T47D (cell line): Measurements from ENCODE around the gene OTX1.

Source experiments
- DNase-seq, 2 experiments: peaks; one replicate each; pipeline versions ENCODE4 v3.0.0 to v3.0.0-alpha.2; 2011 to 2012; ENCODE audit warnings: low read depth in 1 of 2, low spot score in 1 of 2
- JUND ChIP-seq: IDR thresholded peaks from 2 replicates; pipeline ENCODE4 v1.6.1; 2012; ENCODE audit warnings: low read depth
- in situ Hi-C: cut with HindIII; loops from 2 replicates; pipeline ENCODE4 v1.10.0; 2016; ENCODE audit warnings: low sequenced_read_pairs, low pct_unique_long_range_greater_than_20kb

Gene OTX1

GRCh38 chr2:63034526-63034925 is 16.1 kb upstream of the OTX1 start:
- DNase-seq, result no peak
- TF ChIP-seq JUND, result no peak
- in situ Hi-C loops, result no loop called here

DNA sequence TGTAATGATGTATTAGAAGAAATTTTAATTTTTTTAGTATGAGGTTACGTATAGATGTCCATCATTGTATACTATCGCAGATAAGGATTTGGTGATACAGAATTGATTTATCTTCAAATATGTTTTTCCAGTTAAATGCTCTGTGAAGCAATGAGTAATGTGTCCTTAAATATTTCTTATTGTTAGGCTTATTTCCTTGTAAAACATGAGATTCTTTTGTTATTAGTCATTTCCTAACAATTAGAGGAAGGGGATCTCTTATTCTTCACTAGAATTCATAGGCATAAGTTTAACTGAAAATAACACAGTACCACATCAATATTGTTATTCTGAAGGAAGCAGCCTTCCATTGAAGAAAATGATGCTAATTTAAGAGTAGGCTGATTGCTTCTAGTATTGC is 15.5 kb upstream of the OTX1 start:
- in situ Hi-C loops, result no loop called here
- no peak for TF ChIP-seq JUND
- no peak for DNase-seq

DNA sequence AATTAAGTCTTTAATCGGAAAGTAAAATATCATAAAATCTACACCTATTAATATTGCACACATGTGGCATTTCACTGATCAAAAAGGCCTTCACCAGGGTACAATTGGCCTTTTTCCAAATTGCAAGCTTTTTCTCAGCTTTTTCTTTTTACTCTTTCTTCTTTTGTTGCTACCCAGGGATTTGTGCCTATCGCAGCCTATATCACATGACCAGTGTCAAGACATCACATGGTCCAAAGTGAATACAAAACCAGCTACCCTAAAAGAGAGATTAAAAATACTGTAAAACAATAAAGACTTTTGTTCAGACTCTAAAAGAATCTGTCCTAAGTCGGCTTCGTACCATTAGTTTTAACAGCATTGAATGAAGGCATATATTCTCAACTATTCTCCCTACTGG is 15.0 kb upstream of the OTX1 start:
- no peak for DNase-seq
- no peak for TF ChIP-seq JUND
- in situ Hi-C loops, result no loop called here

- in situ Hi-C loops, result no loop called here
- no peak for DNase-seq
- TF ChIP-seq JUND, result no peak
Observed at GRCh38 chr2:63038034-63038433, 12.6 kb upstream of the OTX1 start.

DNA sequence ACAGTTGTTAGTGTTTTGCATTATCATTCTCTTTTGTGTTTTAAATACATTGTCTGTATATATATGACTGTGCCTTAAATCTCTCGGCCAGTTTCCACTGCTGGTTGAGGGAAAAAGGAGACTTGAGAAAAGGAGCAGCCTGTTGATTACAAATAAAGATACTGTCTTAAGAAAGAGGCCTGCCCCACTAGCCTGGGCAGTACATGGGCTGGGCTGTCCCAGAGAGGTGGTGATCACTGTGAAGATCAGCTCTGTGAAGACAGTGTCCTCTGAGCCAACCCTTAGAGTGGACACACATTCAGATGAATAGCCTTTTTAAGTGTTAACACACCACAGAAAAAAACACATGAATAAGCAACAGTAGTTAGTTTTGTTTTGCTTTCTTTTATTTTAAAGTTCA is 10.0 kb upstream of the OTX1 start:
- in situ Hi-C loops, result no loop called here
- no peak for TF ChIP-seq JUND
- no peak for DNase-seq

- TF ChIP-seq JUND, result no peak
- in situ Hi-C loops, result no loop called here
- no peak for DNase-seq
Observed at GRCh38 chr2:63041592-63041991, 9.0 kb upstream of the OTX1 start.

- TF ChIP-seq JUND, result no peak
Observed at GRCh38 chr2:63044362-63045327, 6.0 kb upstream of the OTX1 start.

GRCh38 chr2:63046552-63046951 is 4.1 kb upstream of the OTX1 start:
- no peak for TF ChIP-seq JUND
- no peak for DNase-seq
- in situ Hi-C loops, result no loop called here

More at GRCh38 chr2:63044362-63045327, 6.0 kb upstream of the OTX1 start:
- in situ Hi-C loops, result no loop called here
- DNase-seq, result no peak

DNA sequence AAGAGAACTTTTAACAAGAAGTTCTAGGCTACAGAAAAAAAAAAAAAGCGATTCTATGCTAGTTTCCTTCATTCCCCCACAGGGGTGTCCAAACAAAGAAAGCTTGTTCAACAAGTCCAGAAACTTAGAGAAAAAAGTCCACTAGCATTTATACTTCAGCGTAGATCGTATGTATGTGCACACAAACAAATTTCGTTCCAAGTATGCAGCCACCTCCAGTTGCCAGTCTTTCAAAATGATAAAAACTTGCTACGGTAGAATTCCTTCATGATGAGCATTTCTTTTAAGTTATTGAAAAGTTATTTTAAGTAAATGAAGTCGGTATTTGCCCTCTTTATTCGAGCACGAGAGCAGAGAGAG is 3.7 kb upstream of the OTX1 start:
- DNase-seq, result no peak
- in situ Hi-C loops, result no loop called here
- TF ChIP-seq JUND, result no peak

- in situ Hi-C loops, result no loop called here
- TF ChIP-seq JUND, result no peak
- DNase-seq, result no peak
Observed at GRCh38 chr2:63047321-63048279, 3.0 kb upstream of the OTX1 start.

DNA sequence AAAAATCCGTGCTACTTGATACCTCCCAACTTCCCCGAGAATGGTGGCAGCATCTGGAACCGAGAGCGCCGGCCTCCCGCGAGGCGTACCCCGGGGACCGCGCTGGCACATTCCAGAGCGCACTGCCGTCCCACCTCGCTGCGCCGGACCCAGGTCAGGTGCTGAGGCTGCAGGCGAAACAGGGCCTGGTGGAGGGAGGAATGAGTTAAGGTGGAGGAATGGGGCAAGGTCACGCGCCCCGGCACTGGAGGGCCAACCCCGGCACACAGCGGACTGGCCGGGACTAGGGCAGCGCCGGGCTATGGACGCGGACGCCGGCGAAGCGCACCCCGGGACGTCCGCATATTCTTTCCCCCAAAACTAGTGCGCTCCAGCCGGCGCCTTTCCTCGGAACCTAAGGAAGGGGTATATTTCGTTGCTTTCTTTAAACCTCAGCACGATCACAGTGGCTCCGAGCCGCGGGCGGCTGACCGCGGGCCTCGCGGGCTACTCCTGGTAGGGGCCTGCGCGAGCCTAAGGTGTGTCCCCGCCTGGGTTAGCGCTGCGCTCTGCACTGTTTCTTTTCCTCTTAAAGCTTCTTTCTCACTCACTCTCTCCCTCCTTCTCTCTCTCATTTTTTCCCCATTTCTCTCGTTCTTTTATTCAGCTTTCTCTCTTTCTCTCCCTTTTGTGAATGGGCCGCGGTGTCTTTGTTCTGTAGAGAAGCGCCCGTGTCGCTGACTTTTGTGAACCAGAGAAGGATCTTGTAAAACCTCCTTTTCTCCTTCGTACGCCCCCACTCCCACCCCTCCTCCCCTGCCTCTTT is 2.1 kb upstream of the OTX1 start:
- no peak for TF ChIP-seq JUND
- in situ Hi-C loops, result no loop called here
- DNase-seq, result no peak
